Measurements from ENCODE around the gene TMEM161B.
"Not testable (repeated sequence)": the region's sequence is repeated elsewhere in the genome, so short reads cannot be mapped to it uniquely, and the experiment has no call there.

Gene TMEM161B

DNA sequence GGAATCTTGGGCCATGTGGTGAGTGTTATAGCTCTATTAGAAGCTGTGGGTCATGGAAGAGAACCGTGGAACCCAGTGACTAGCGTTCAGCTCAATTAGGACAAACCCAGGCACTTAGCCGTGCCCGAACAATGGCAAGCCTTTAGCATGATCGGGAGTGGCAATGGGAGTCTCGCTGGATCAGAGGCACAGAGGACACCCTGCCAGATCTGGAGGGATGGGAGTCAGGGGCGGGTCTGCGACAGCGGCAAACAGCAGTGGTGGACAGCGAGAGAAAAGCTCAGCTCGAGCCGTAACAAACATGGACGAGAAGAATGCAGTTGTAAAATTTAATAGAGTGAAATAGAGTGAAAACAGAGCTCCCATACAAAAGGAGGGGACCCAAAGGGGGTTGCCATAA, 91.2 kb downstream of the TMEM161B start:
- DNase-seq = not testable (repeated sequence)

DNA sequence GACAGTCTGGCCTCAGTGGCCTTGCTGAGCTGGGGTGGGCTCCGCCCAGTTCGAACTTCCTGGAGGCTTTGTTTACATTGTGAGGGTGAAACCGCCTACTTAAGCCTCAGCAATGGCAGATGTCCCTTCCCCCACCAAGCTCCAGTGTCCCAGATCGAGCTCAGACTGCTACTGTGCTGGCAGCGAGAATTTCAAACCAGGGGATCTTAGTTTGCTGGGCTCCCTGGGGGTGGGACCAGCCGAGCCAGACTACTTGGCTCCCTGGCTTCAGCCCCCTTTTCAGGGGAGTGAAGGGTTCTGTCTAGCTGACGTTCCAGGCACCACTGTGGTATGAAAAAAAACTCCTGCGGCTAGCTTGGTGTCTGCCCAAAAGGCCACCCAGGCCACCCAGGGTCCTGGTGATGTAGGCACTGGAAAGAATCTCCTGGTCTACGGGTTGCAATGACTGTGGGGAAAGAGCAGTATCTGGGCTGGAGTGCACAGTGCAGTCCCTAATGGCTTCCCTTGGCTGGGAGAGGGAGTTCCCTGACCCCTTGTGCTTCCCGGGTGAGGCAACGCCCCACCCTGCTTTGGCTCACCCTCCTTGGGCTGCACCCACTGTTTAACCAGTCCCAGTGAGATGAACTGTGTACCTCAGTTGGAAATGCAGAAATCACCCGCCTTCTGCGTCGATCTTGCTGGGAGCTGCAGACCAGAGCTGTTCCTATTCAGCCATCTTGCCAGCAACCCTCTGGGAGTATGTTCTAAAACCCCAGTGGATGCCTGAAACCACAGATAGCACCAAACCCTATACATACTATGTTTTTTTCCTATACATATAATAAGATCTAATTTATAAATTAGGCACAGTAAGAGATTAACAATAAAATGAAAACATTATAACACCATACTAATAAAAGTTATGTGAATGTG, 95.5 kb downstream of the TMEM161B start:
- DNase-seq = no peak

DNA sequence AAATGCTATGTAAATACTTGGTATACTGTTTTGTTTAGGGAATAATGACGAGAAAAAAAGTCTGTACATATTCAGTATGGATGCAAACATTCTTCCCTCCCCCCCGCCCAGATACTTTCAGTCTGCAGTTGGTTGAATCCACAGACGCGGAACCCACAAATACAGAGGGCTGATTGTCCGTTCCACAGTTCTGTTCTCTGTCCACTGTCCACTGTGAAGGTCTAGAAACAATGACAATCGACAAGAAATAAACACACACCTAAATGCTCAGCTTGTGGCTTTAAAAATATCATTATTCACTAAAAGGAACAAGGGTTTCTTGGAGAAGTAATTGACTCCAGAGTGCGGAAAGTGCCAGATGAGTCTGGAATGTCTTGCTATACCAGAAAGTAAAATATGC, 109.1 kb downstream of the TMEM161B start:
- DNase-seq = no peak

DNA sequence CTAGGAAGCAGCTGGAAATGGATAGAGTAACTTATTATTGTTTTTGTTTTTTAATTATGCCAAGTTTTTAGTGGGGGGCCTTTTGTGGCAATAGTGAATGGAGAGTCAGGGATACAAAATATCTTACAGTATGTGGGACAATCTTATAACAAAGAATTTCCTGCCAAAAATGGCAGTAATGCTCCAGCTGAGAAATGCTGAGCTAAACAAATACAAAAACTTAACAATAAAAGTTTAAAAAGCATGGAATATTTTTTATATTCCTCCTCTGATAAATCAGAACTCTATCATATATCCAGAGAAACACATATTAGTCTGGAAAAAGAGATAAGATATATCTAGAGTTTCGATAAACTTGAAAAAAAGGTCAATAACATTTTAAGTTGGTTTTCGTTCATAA, 110.6 kb downstream of the TMEM161B start:
- no peak for DNase-seq

DNA sequence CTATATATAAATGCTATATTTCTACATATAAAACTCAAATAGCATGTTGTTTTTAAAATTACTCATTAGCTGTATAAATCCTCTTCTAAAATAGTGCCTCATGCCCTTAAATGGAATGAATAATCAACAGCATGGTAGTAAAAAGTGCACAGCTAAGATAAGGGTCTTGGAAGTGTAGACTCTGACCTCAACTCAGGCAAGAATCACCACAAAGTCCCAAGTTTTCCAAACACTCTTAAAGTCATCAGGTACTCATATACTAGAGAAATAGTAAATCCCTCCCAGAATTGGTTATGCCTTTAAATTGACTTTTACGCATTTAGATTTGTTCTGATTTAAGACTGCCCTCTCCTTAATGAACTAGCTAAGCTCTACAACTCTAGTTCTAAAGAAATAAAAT, 113.8 kb downstream of the TMEM161B start:
- no peak for DNase-seq

DNA sequence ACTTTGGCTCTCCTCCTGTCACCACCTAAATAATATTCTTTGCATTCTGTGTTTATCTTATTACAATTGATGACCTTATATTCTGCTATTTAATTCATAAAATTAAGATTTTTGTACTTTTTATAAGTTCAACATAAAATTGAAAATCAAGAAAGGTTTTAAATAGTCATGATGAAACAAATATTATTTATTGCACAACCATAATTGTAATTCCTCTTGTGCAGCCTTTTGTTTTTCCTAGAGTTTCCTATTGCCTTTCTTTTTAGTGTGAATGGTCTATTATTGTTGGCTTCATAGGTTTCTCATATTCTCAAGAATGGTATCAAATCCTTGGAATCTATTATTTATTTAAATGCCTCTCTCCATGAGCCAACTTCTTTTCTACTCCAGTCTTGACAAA, 117.9 kb downstream of the TMEM161B start:
- DNase-seq = no peak

GRCh38 chr5:88145611-88146467, 122.8 kb downstream of the TMEM161B start:
- no peak for DNase-seq

GRCh38 chr5:88145221-88145610, 123.4 kb downstream of the TMEM161B start:
- no peak for DNase-seq
